HUES6 (cell line): Measurements from ENCODE around the gene RGS9.
"Not testable (repeated sequence)": the region's sequence is repeated elsewhere in the genome, so short reads cannot be mapped to it uniquely, and the experiment has no call there.

Source experiments
- H3K27ac ChIP-seq: 2 replicates; pipeline ENCODE4 v1.7.0; 2013; ENCODE audit warnings: low read depth, mild to moderate bottlenecking, low read length, inconsistent platforms
- H3K27me3 ChIP-seq: 2 replicates; pipeline ENCODE4 v1.6.1; 2013; ENCODE audit warnings: low read length; ENCODE audit not compliant: control insufficient read depth, insufficient read depth
- H3K36me3 ChIP-seq: 2 replicates; pipeline ENCODE4 v1.6.1; 2013; ENCODE audit warnings: low read length; ENCODE audit not compliant: control insufficient read depth, insufficient read depth
- H3K4me1 ChIP-seq: 2 replicates; pipeline ENCODE4 v1.6.1; 2013; ENCODE audit warnings: low read length; ENCODE audit not compliant: control insufficient read depth, insufficient read depth
- H3K4me3 ChIP-seq: 2 replicates; pipeline ENCODE4 v1.5.1; 2013; ENCODE audit warnings: low read depth, low read length
- H3K9ac ChIP-seq: one replicate; pipeline ENCODE4 v1.6.1; 2013; ENCODE audit warnings: mild to moderate bottlenecking, low read length
- H3K9me3 ChIP-seq: 2 replicates; pipeline ENCODE4 v1.6.1; 2013; ENCODE audit warnings: low read depth, low read length; ENCODE audit not compliant: control insufficient read depth, insufficient read depth

RGS9 gene

GRCh38 chr17:65196617-65197016 lies 59.4 kb downstream of the RGS9 start:
- H3K27ac ChIP-seq, result no peak overlapping the region
- H3K36me3 ChIP-seq, result no peaks in the 10 kb centered on the region
- H3K4me1 ChIP-seq, result peaks cover 9% of the 10 kb centered on the region; the same call in 1 of the 2 replicates

GRCh38 chr17:65197201-65197600 lies 60.0 kb downstream of the RGS9 start:
- Histone ChIP-seq H3K9ac (no peak overlapping the region), H3K4me3 (no peak overlapping the region), H3K36me3 (no peaks in the 10 kb centered on the region), H3K27ac (no peak overlapping the region), H3K4me1 (peaks cover 9% of the 10 kb centered on the region; the same call in 1 of the 2 replicates), H3K27me3 (no peaks in the 10 kb centered on the region), H3K9me3 (no peaks in the 10 kb centered on the region)

More at GRCh38 chr17:65196617-65197016, 59.4 kb downstream of the RGS9 start:
- Histone ChIP-seq H3K9ac (no peak overlapping the region), H3K9me3 (no peaks in the 10 kb centered on the region), H3K4me3 (no peak overlapping the region), H3K27me3 (no peaks in the 10 kb centered on the region)

GRCh38 chr17:65198653-65199382 lies 61.6 kb downstream of the RGS9 start:
- Histone ChIP-seq H3K27ac (no peak overlapping the region), H3K9me3 (no peaks in the 10 kb centered on the region), H3K27me3 (no peaks in the 10 kb centered on the region), H3K4me1 (peaks cover 6% of the 10 kb centered on the region; the same call in 1 of the 2 replicates), H3K4me3 (no peak overlapping the region), H3K36me3 (no peaks in the 10 kb centered on the region), H3K9ac (no peak overlapping the region)

- no peak overlapping the region for H3K9ac ChIP-seq
- H3K4me1 ChIP-seq, result peaks cover 6% of the 10 kb centered on the region; the same call in 1 of the 2 replicates
- no peaks in the 10 kb centered on the region for H3K27me3 ChIP-seq
- H3K27ac ChIP-seq, result no peak overlapping the region
- H3K4me3 ChIP-seq, result no peak overlapping the region
- no peaks in the 10 kb centered on the region for H3K9me3 ChIP-seq
- H3K36me3 ChIP-seq, result no peaks in the 10 kb centered on the region
These were observed 64.2 kb downstream of the RGS9 start for GRCh38 chr17:65201331-65201730.

- H3K4me1 ChIP-seq, result no peaks in the 10 kb centered on the region
- no peak overlapping the region for H3K4me3 ChIP-seq
- H3K9me3 ChIP-seq, result no peaks in the 10 kb centered on the region
- no peak overlapping the region for H3K9ac ChIP-seq
- H3K27me3 ChIP-seq, result no peaks in the 10 kb centered on the region
- no peak overlapping the region for H3K27ac ChIP-seq
- H3K36me3 ChIP-seq, result no peaks in the 10 kb centered on the region
These were observed 65.8 kb downstream of the RGS9 start for GRCh38 chr17:65202844-65203571.

GRCh38 chr17:65204001-65204400 lies 66.8 kb downstream of the RGS9 start:
- H3K9ac ChIP-seq, result no peak overlapping the region
- H3K4me1 ChIP-seq, result no peaks in the 10 kb centered on the region
- H3K9me3 ChIP-seq, result no peaks in the 10 kb centered on the region
- no peaks in the 10 kb centered on the region for H3K27me3 ChIP-seq
- no peak overlapping the region for H3K27ac ChIP-seq
- H3K4me3 ChIP-seq, result no peak overlapping the region
- H3K36me3 ChIP-seq, result no peaks in the 10 kb centered on the region

GRCh38 chr17:65205655-65206054 lies 68.5 kb downstream of the RGS9 start:
- H3K9ac ChIP-seq, result no peak overlapping the region
- no peaks in the 10 kb centered on the region for H3K27me3 ChIP-seq
- no peaks in the 10 kb centered on the region for H3K4me1 ChIP-seq
- H3K36me3 ChIP-seq, result no peaks in the 10 kb centered on the region
- no peaks in the 10 kb centered on the region for H3K9me3 ChIP-seq
- H3K27ac ChIP-seq, result no peak overlapping the region
- no peak overlapping the region for H3K4me3 ChIP-seq

- H3K9me3 ChIP-seq, H3K36me3 ChIP-seq, H3K4me1 ChIP-seq, H3K4me3 ChIP-seq, H3K27me3 ChIP-seq, H3K27ac ChIP-seq, H3K9ac ChIP-seq: not testable (repeated sequence)
These were observed 70.3 kb downstream of the RGS9 start for GRCh38 chr17:65207448-65207847.

GRCh38 chr17:65208717-65209116 lies 71.5 kb downstream of the RGS9 start:
- H3K9me3 ChIP-seq, result no peaks in the 10 kb centered on the region
- no peaks in the 10 kb centered on the region for H3K27me3 ChIP-seq
- H3K4me3 ChIP-seq, result no peak overlapping the region
- H3K36me3 ChIP-seq, result no peaks in the 10 kb centered on the region
- H3K4me1 ChIP-seq, result no peaks in the 10 kb centered on the region
- H3K27ac ChIP-seq, result no peak overlapping the region
- H3K9ac ChIP-seq, result no peak overlapping the region

GRCh38 chr17:65218261-65218660 lies 81.1 kb downstream of the RGS9 start:
- Histone ChIP-seq H3K9ac (no peak overlapping the region), H3K4me1 (peaks cover 7% of the 10 kb centered on the region; the same call in 1 of the 2 replicates), H3K27ac (no peak overlapping the region), H3K27me3 (no peaks in the 10 kb centered on the region), H3K36me3 (no peaks in the 10 kb centered on the region), H3K9me3 (no peaks in the 10 kb centered on the region), H3K4me3 (no peak overlapping the region)

GRCh38 chr17:65219124-65219523 lies 82.0 kb downstream of the RGS9 start:
- H3K4me3 ChIP-seq, result no peak overlapping the region
- H3K9ac ChIP-seq, result no peak overlapping the region
- H3K36me3 ChIP-seq, result no peaks in the 10 kb centered on the region
- H3K4me1 ChIP-seq, result peaks cover 7% of the 10 kb centered on the region; the same call in 1 of the 2 replicates
- no peaks in the 10 kb centered on the region for H3K27me3 ChIP-seq
- H3K27ac ChIP-seq, result no peak overlapping the region
- H3K9me3 ChIP-seq, result no peaks in the 10 kb centered on the region
